ENCODE results near the gene GJB4.

- TF ChIP-seq CTCF (IDR thresholded peaks at IDR 0.05; ENCODE audit: poor library complexity) (no peak), EZH2 (IDR thresholded peaks at IDR 0.05; ENCODE audit: borderline replicate concordance) (no peak)
Measured at GRCh38 chr1:34779005-34779404, 19.5 kb downstream of the GJB4 start.

Data from hepatocyte (in vitro differentiated cells).